HepG2 (cell line): Measurements from ENCODE around the gene GSTK1. TPM values are rescaled to one million over a fixed set of nuclear protein-coding genes. Genes with fewer than 3 reads are reported as not detected.

Experiments used
- ATAC-seq: fragments of 200-7000 bp; cut with Tn5 transposase; 3 replicates; pipeline ENCODE4 v1.9.1; 2020; ENCODE audit warnings: mild to moderate bottlenecking, moderate library complexity
- BruUV-seq: library from RNA; stranded (reverse); fragments of 400-500 nt; replicated peaks from 2 replicates; lab custom pipeline; 2021; lab: Mats Ljungman, UMichigan
- CTCF ChIA-PET: fragments of 300-600 bp; formaldehyde crosslinking; extraction: SDS; loops from one replicate; lab custom pipeline; 2021; ENCODE audit warnings: low total read pairs, inconsistent platforms, low intra/inter-chr PET ratio; lab: Yijun Ruan, JAX
- POLR2A ChIA-PET: fragments of 350-600 bp; sonication (Branson Sonifier 250); formaldehyde crosslinking; loops from one replicate; lab custom pipeline; 2020; ENCODE audit warnings: antibody characterized with exemption, inconsistent platforms; lab: Yijun Ruan, JAX
- DNase-seq: peaks from one replicate; pipeline ENCODE4 v3.0.0-alpha.2; 2015; ENCODE audit warnings: low spot score
- FAIRE-seq: peaks from 3 replicates; lab custom pipeline; 2011; peaks lifted over from hg19 to GRCh38; lab: Jason Lieb, UNC
- H2AFZ ChIP-seq: one replicate; pipeline ENCODE4 v1.6.1; 2011; ENCODE audit warnings: low read length, inconsistent platforms
- H3K27ac ChIP-seq: fragments of 300-600 bp; 3 replicates; pipeline ENCODE4 v1.8.0; 2011; ENCODE audit warnings: mixed run types, mild to moderate bottlenecking, mixed read lengths, low read length, inconsistent platforms; ENCODE audit not compliant: insufficient read depth; ENCODE audit errors: extremely low read length
- H3K27me3 ChIP-seq, 2 experiments: fragments of 200-600 bp in 1 of 2; 2 replicates in 1 of 2; 3 replicates in 1 of 2; pipeline versions ENCODE4 v1.6.0 to v1.8.0; 2011; ENCODE audit warnings: low read length in 2 of 2, mild to moderate bottlenecking in 2 of 2, moderate library complexity in 2 of 2, inconsistent platforms in 1 of 2; ENCODE audit not compliant: insufficient read depth in 2 of 2, control insufficient read depth in 1 of 2
- H3K36me3 ChIP-seq, 2 experiments: fragments of 200-600 bp in 1 of 2; replicated peaks in 1 of 2; 2 replicates in 1 of 2; 3 replicates in 1 of 2; pipeline versions ENCODE4 v1.5.1 to v1.8.0; 2011; ENCODE audit warnings: low read length in 2 of 2, inconsistent platforms in 1 of 2; ENCODE audit not compliant: insufficient read depth in 2 of 2, control insufficient read depth in 1 of 2
- H3K4me1 ChIP-seq: 2 replicates; pipeline ENCODE4 v1.5.1; 2012; ENCODE audit warnings: low read length, inconsistent platforms; ENCODE audit not compliant: insufficient read depth
- H3K4me2 ChIP-seq: 2 replicates; pipeline ENCODE4 v1.6.0; 2011; ENCODE audit warnings: low read depth, low read length, inconsistent platforms
- H3K4me3 ChIP-seq, 3 experiments: fragments of 200-600 bp in 1 of 3; sonication (generic), shearing (Covaris generic) in 1 of 3; replicated peaks in 1 of 3; 2 replicates each; pipeline ENCODE4 v1.5.1; 2011 to 2016; ENCODE audit warnings: low read length in 3 of 3, inconsistent platforms in 2 of 3, low read depth in 2 of 3, mild to moderate bottlenecking in 2 of 3, control low read depth in 1 of 3, mixed read lengths in 1 of 3; ENCODE audit not compliant: insufficient read depth in 1 of 3
- H3K79me2 ChIP-seq: one replicate; pipeline ENCODE4 v1.6.1; 2011; ENCODE audit warnings: low read length, inconsistent platforms; ENCODE audit not compliant: insufficient read depth
- H3K9ac ChIP-seq: 2 replicates; pipeline ENCODE4 v1.6.0; 2011; ENCODE audit warnings: mild to moderate bottlenecking, low read depth, low read length, inconsistent platforms; ENCODE audit not compliant: insufficient read depth
- H3K9me3 ChIP-seq: 2 replicates; pipeline ENCODE4 v1.5.1; 2012; ENCODE audit warnings: mild to moderate bottlenecking, low read length
- H4K20me1 ChIP-seq: 2 replicates; pipeline ENCODE4 v1.6.0; 2011; ENCODE audit warnings: inconsistent platforms, mild to moderate bottlenecking, low read length, moderate library complexity; ENCODE audit not compliant: insufficient read depth
- GLI4 ChIP-seq: sonication (generic); formaldehyde crosslinking; IDR thresholded peaks from 2 replicates; pipeline ENCODE4 v1.5.1; 2020; ENCODE audit warnings: missing genetic modification reagents, mild to moderate bottlenecking, moderate library complexity, borderline replicate concordance
- GLMP ChIP-seq: sonication (generic); formaldehyde crosslinking; IDR thresholded peaks from 2 replicates; pipeline ENCODE4 v1.9.0; 2021; ENCODE audit warnings: missing genetic modification reagents, mild to moderate bottlenecking, borderline replicate concordance
- GMEB1 ChIP-seq: sonication (generic); formaldehyde crosslinking; IDR thresholded peaks from 2 replicates; pipeline ENCODE4 v1.5.1; 2020; ENCODE audit warnings: missing genetic modification reagents, mild to moderate bottlenecking, borderline replicate concordance
- HES4 ChIP-seq: sonication (generic); formaldehyde crosslinking; IDR thresholded peaks from 2 replicates; pipeline ENCODE4 v1.9.0; 2021; ENCODE audit warnings: mild to moderate bottlenecking, missing genetic modification reagents, borderline replicate concordance
- HIVEP1 ChIP-seq: sonication (generic); formaldehyde crosslinking; IDR thresholded peaks from 2 replicates; pipeline ENCODE4 v1.4.0; 2020; ENCODE audit warnings: mild to moderate bottlenecking, missing genetic modification reagents
- MIXL1 ChIP-seq: IDR thresholded peaks from 2 replicates; pipeline ENCODE4 v1.6.1; 2016
- NCOA1 ChIP-seq: sonication (generic); formaldehyde crosslinking; IDR thresholded peaks from 2 replicates; pipeline ENCODE4 v1.9.0; 2021; ENCODE audit warnings: missing genetic modification reagents
- NFIB ChIP-seq: sonication (generic); formaldehyde crosslinking; IDR thresholded peaks from 2 replicates; pipeline ENCODE4 v1.9.0; 2021; ENCODE audit warnings: missing genetic modification reagents, mild to moderate bottlenecking, borderline replicate concordance
- PITX1 ChIP-seq: sonication (generic); formaldehyde crosslinking; IDR thresholded peaks from 2 replicates; pipeline ENCODE4 v1.5.1; 2020; ENCODE audit warnings: mild to moderate bottlenecking, missing genetic modification reagents
- SMC3 ChIP-seq: IDR thresholded peaks from 2 replicates; pipeline ENCODE4 v1.6.1; 2011; ENCODE audit warnings: low read length, improper control_type of control experiment
- ZFP37 ChIP-seq: sonication (generic); formaldehyde crosslinking; IDR thresholded peaks from 2 replicates; pipeline ENCODE4 v1.4.0; 2020; ENCODE audit warnings: missing genetic modification reagents, borderline replicate concordance
- ZNF33A ChIP-seq: sonication (generic); formaldehyde crosslinking; IDR thresholded peaks from 2 replicates; pipeline ENCODE4 v1.5.1; 2020; ENCODE audit warnings: missing genetic modification reagents, mild to moderate bottlenecking, moderate library complexity, borderline replicate concordance
- ZNF34 ChIP-seq: sonication (generic); formaldehyde crosslinking; IDR thresholded peaks from 2 replicates; pipeline ENCODE4 v1.4.0; 2020; ENCODE audit warnings: mild to moderate bottlenecking, missing genetic modification reagents, borderline replicate concordance
- ZNF512B ChIP-seq: sonication (generic); formaldehyde crosslinking; IDR thresholded peaks from 2 replicates; pipeline ENCODE4 v1.5.1; 2020; ENCODE audit warnings: missing genetic modification reagents, mild to moderate bottlenecking, borderline replicate concordance
- ZNF562 ChIP-seq: sonication (generic); formaldehyde crosslinking; IDR thresholded peaks from 2 replicates; pipeline ENCODE4 v1.8.0; 2022; ENCODE audit warnings: missing genetic modification reagents, borderline replicate concordance
- ZNF720 ChIP-seq: sonication (generic); formaldehyde crosslinking; IDR thresholded peaks from 2 replicates; pipeline ENCODE4 v1.4.0; 2020; ENCODE audit warnings: missing genetic modification reagents
- ZNF780A ChIP-seq: sonication (generic); formaldehyde crosslinking; IDR thresholded peaks from 2 replicates; pipeline ENCODE4 v1.8.0; 2022; ENCODE audit warnings: mild to moderate bottlenecking, missing genetic modification reagents, moderate library complexity
- ZSCAN9 ChIP-seq: IDR thresholded peaks from 2 replicates; pipeline ENCODE4 v1.6.1; 2016; ENCODE audit warnings: borderline replicate concordance
- WGBS: methylation state at CpG from one replicate; pipeline ENCODE4 v1.1.6; 2017; ENCODE audit warnings: low lambda C conversion rate; 5-methylcytosine and 5-hydroxymethylcytosine counted together
- in situ Hi-C: cut with HindIII; loops from 2 replicates; pipeline ENCODE4 v1.10.0; 2017; ENCODE audit warnings: low pct_unique_long_range_greater_than_20kb; ENCODE audit not compliant: extremely low pct_ligation_motif_present
- intact Hi-C: fragments of 100-400 bp; cut with micrococcal nuclease; formaldehyde crosslinking; loops from one replicate; pipeline ENCODE4 v1.10.0; 2022; ENCODE audit not compliant: unreplicated experiment
- polyA plus RNA-seq, 8 experiments: library from polyadenylated mRNA; depleted of rRNA in 3 of 8; stranded (reverse) in 7 of 8; unstranded in 1 of 8; fragments of >200 nt; fragmentation: Illumina TruSeq in 4 of 8; extraction: Trizol in 4 of 8; gene quantifications; 2 replicates each; pipeline versions ENCODE4 v1.2.1 to v1.2.3, GENCODE V29; 2011 to 2016; ENCODE audit warnings: low read depth in 4 of 8, missing spikeins in 1 of 8, mixed read lengths in 1 of 8; ENCODE audit not compliant: insufficient read depth in 1 of 8
- total RNA-seq, 5 experiments: library from RNA; depleted of rRNA; stranded (reverse); fragments of >200 nt; fragmentation: Illumina TruSeq; extraction: Trizol; gene quantifications; 2 replicates each; pipeline ENCODE4 v1.2.3, GENCODE V29; 2016; ENCODE audit warnings: low read depth in 1 of 5

The GSTK1 gene
- total and polyA plus RNA-seq, 2 of the 13 experiments (the other 11 are each of a cell fraction or from before 2014, with no cell fraction given): 64.6 to 92.1 TPM

- H3K9ac ChIP-seq: no peak overlapping the region
- no peaks in the 10 kb centered on the region for H4K20me1 ChIP-seq
- POLR2A ChIA-PET: no interaction called here
- peaks cover 6% of the 10 kb centered on the region; the same call in 1 of the 2 replicates for H3K9me3 ChIP-seq
- no peak for FAIRE-seq
- TF ChIP-seq NFIB (CRISPR knock-in tag): no peak
- no peak for TF ChIP-seq SMC3
- no peak for TF ChIP-seq ZNF780A
- TF ChIP-seq NCOA1 (CRISPR knock-in tag): no peak
- no peak for TF ChIP-seq GMEB1
- no peak for TF ChIP-seq ZNF512B (CRISPR knock-in tag)
- no peak for TF ChIP-seq ZNF562 (CRISPR knock-in tag)
- no peak for TF ChIP-seq ZNF720 (CRISPR knock-in tag)
- TF ChIP-seq HES4 (CRISPR knock-in tag): no peak
- TF ChIP-seq ZSCAN9 (CRISPR knock-in tag): no peak
- TF ChIP-seq GLMP: no peak
- no peak for TF ChIP-seq GLI4 (CRISPR knock-in tag)
- TF ChIP-seq HIVEP1 (CRISPR knock-in tag): no peak
- no peak for TF ChIP-seq ZNF33A
- no peak for TF ChIP-seq ZNF34 (CRISPR knock-in tag)
- TF ChIP-seq ZFP37 (CRISPR knock-in tag): no peak
- TF ChIP-seq PITX1 (CRISPR knock-in tag): no peak
- no peak for TF ChIP-seq MIXL1 (CRISPR knock-in tag)
- no peaks in the 10 kb centered on the region for H3K27me3 ChIP-seq
- H3K4me2 ChIP-seq: no peak overlapping the region
- peaks cover 13% of the 10 kb centered on the region for H3K4me1 ChIP-seq
- no peak for DNase-seq
- WGBS: 0% methylated on average over 1 of the region's 1 CpG
- no peak overlapping the region for H3K4me3 ChIP-seq
- H3K27ac ChIP-seq: no peak overlapping the region
- CTCF ChIA-PET: no interaction called here
- no peak for ATAC-seq
- in situ Hi-C loops (no loop called here), intact Hi-C loops (no loop called here)
- H3K79me2 ChIP-seq: no peaks in the 10 kb centered on the region
- no peak overlapping the region for H2AFZ ChIP-seq
- BruUV-seq: no TSS peak
- no peaks in the 10 kb centered on the region for H3K36me3 ChIP-seq
Observed at GRCh38 chr7:143238289-143238980, 24.8 kb upstream of the GSTK1 start.
